Measurements from ENCODE around the gene GALNT7. TPM values are rescaled to one million over a fixed set of nuclear protein-coding genes. Genes with fewer than 3 reads are reported as not detected.
A peak's percentile ranks its signal among the peaks of the same experiment; 100 is the strongest.

The GALNT7 gene
- total RNA-seq, 1 donor from 2014 or later = 63.9 TPM

DNA sequence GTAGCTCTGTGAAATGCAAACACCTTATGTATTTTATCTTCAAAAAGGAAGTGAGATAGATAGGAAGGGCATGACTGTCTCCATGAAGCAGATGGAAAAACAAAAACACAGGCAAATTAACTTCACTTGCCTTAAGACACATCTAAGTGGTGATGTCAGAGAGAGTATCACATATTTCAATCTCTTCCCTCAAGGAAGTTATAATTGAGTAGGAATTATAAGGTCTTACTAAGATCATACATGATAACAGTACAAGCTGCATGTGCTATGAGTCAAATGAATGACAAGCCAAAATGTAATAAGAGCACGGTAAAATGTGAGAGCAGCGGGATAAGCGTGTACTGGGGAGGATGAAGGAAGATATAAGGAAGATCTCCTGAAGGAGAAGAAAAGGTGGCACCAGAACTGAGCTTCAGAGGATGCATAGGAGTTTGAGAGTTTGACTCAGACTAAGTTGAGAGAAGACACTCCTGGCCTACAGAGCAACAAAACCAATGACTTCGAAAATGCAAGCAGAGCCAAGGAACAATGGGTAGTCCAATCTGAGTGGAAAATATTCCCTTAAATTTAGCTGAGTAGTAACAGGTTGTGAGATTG is 43.3 kb upstream of the GALNT7 start:
- peaks cover 6% of the 10 kb centered on the region for H3K4me1 Mint-ChIP-seq (ENCODE audit: unreplicated experiment)
- no peaks in the 10 kb centered on the region for H3K9me3 Mint-ChIP-seq
- TF ChIP-seq, protein P1, sequence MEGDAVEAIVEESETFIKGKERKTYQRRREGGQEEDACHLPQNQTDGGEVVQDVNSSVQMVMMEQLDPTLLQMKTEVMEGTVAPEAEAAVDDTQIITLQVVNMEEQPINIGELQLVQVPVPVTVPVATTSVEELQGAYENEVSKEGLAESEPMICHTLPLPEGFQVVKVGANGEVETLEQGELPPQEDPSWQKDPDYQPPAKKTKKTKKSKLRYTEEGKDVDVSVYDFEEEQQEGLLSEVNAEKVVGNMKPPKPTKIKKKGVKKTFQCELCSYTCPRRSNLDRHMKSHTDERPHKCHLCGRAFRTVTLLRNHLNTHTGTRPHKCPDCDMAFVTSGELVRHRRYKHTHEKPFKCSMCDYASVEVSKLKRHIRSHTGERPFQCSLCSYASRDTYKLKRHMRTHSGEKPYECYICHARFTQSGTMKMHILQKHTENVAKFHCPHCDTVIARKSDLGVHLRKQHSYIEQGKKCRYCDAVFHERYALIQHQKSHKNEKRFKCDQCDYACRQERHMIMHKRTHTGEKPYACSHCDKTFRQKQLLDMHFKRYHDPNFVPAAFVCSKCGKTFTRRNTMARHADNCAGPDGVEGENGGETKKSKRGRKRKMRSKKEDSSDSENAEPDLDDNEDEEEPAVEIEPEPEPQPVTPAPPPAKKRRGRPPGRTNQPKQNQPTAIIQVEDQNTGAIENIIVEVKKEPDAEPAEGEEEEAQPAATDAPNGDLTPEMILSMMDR (conservative IDR thresholded peaks at IDR 0.05) = no peak
- no peaks in the 10 kb centered on the region for H3K27me3 Mint-ChIP-seq
- no peaks in the 10 kb centered on the region for H3K36me3 Mint-ChIP-seq
- H3K4me3 Mint-ChIP-seq = no peak overlapping the region
- H3K27ac Mint-ChIP-seq = peak overlapping the region; percentile 0
- no peak for DNase-seq (ENCODE audit: extremely low spot score, unreplicated experiment)

DNA sequence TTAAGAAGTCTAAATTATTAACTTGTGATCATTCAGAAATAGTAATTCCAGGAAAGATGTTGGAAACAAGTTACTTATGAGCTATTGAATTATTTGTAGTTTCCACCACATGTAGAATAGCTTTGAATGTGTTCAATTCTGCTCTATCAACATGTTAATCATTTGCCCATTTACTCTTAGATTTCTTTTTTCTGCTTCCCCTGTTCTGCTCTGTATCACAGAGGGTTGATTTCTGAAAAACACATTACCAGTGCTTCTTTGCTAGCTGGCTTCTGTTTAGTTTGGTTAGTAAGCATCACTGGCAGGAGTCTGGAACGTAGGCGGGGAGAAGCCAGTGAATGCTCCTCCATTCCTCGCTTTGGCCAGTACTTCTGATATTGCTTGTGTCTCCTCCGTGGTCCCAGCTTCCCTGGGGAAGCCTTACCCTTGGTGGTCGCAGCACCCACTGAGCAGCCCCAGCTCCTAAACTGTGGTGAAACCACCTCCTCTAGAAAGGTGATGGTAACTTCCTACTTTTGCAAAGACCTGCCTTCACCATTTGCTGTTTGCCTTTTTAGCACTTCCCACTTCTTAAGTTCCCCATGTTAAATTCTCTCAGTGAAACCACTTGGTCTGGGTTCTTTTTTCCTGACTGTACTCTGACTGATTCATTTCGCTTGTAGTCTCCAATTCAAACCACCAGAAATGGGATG is 40.3 kb upstream of the GALNT7 start:
- Mint-ChIP-seq H3K27ac (no peak overlapping the region), H3K4me1 (ENCODE audit: unreplicated experiment) (peaks cover 4% of the 10 kb centered on the region), H3K4me3 (no peak overlapping the region), H3K36me3 (no peaks in the 10 kb centered on the region), H3K27me3 (no peaks in the 10 kb centered on the region), H3K9me3 (no peaks in the 10 kb centered on the region)
- DNase-seq (ENCODE audit: extremely low spot score, unreplicated experiment) = no peak
- TF ChIP-seq, protein P1 (conservative IDR thresholded peaks at IDR 0.05) = no peak

- Mint-ChIP-seq H3K27ac (no peak overlapping the region), H3K4me3 (no peak overlapping the region), H3K9me3 (no peaks in the 10 kb centered on the region), H3K27me3 (no peaks in the 10 kb centered on the region), H3K36me3 (no peaks in the 10 kb centered on the region), H3K4me1 (ENCODE audit: unreplicated experiment) (peaks cover 4% of the 10 kb centered on the region)
- TF ChIP-seq, protein P1 (conservative IDR thresholded peaks at IDR 0.05) = no peak
- no peak for DNase-seq (ENCODE audit: extremely low spot score, unreplicated experiment)
Observed at GRCh38 chr4:173130687-173131086, 37.9 kb upstream of the GALNT7 start.

DNA sequence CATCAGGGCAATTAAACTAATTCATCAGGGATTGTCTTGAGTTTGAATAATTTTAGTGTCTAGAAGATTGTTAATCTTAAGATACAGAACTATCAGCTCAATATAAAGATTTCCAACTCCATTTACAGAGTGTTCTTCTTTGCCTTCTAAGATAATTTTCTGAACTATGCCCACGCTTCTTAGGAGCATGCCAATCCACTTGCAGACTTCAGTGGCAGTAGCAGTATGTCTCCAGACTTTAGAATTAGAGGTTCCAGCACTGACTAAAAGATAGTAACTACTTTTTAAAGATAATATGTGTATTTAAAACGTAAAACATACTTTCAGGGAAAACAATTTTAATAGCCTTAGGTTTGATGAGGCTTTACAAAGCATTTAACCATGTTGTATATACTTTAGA is 34.2 kb upstream of the GALNT7 start:
- peaks cover 4% of the 10 kb centered on the region for H3K4me1 Mint-ChIP-seq (ENCODE audit: unreplicated experiment)
- H3K4me3 Mint-ChIP-seq = no peak overlapping the region
- no peak for DNase-seq (ENCODE audit: extremely low spot score, unreplicated experiment)
- no peaks in the 10 kb centered on the region for H3K9me3 Mint-ChIP-seq
- TF ChIP-seq, protein P1 (conservative IDR thresholded peaks at IDR 0.05) = no peak
- no peaks in the 10 kb centered on the region for H3K36me3 Mint-ChIP-seq
- no peaks in the 10 kb centered on the region for H3K27me3 Mint-ChIP-seq
- H3K27ac Mint-ChIP-seq = no peak overlapping the region

DNA sequence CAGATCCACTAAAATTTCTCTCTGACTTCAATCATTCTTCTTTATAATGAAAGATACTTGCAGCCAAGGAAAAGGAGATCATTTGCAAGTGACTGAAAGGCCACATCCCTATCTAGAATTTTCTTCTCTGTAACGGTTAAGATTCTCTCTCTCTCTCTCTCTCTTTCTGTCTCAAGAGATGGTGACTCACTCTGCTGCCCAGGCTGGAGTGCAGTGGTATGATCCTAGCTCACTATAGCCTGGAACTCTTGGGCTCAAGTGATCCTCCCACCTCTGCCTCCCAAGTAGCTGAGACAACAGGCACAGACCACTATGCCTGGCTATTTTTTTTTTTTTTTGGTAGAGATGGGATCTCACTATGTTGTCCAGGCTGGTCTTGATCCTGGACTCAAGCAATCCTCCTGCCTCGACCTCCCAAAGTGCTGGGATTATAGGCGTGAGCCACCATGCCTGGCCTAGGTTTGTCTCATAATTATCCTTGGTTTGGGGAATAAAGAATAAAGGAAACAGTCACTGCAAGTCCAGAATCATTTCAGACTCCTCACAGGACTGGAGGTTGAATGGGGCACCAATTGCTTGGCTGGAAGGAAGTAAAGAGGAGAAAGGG is 33.3 kb upstream of the GALNT7 start:
- H3K27ac Mint-ChIP-seq = no peak overlapping the region
- TF ChIP-seq, protein P1 (conservative IDR thresholded peaks at IDR 0.05) = no peak

More for the DNA sequence above, 33.3 kb upstream of the GALNT7 start:
- no peaks in the 10 kb centered on the region for H3K36me3 Mint-ChIP-seq
- no peak overlapping the region for H3K4me3 Mint-ChIP-seq
- H3K9me3 Mint-ChIP-seq = no peaks in the 10 kb centered on the region
- H3K4me1 Mint-ChIP-seq (ENCODE audit: unreplicated experiment) = peaks cover 4% of the 10 kb centered on the region
- H3K27me3 Mint-ChIP-seq = no peaks in the 10 kb centered on the region
- DNase-seq (ENCODE audit: extremely low spot score, unreplicated experiment) = no peak

Measured in type B pancreatic cell (in vitro differentiated cells).